BLaER1 treated with 17β-estradiol and CSF1 and Interleukin-3, amounts not matched to agents 10 nM and 100 nM (cell line): ENCODE measurements around the gene RWDD4.

Experiments used
- H3K27ac ChIP-seq, 11 experiments: shearing (Covaris generic); formaldehyde crosslinking; 2 replicates each; pipeline ENCODE4 v1.8.1; 2022
- H3K27me3 ChIP-seq, 11 experiments: shearing (Covaris generic); formaldehyde crosslinking; 2 replicates each; pipeline ENCODE4 v1.8.1; 2022
- H3K36me3 ChIP-seq, 11 experiments: shearing (Covaris generic); formaldehyde crosslinking; 2 replicates each; pipeline ENCODE4 v1.8.1; 2022
- H3K4me1 ChIP-seq, 10 experiments: shearing (Covaris generic); formaldehyde crosslinking; 2 replicates each; pipeline ENCODE4 v1.8.1; 2022
- H3K4me2 ChIP-seq, 11 experiments: shearing (Covaris generic); formaldehyde crosslinking; 2 replicates each; pipeline ENCODE4 v1.8.1; 2022
- H3K4me3 ChIP-seq, 10 experiments: shearing (Covaris generic); formaldehyde crosslinking; 2 replicates each; pipeline ENCODE4 v1.8.1; 2022
- H3K9ac ChIP-seq, 11 experiments: shearing (Covaris generic); formaldehyde crosslinking; 2 replicates each; pipeline ENCODE4 v1.8.1; 2022
- H3K9me3 ChIP-seq, 11 experiments: shearing (Covaris generic); formaldehyde crosslinking; replicated peaks in 1 of 11; 2 replicates each; pipeline ENCODE4 v1.8.1; 2022
- H4K20me1 ChIP-seq, 11 experiments: shearing (Covaris generic); formaldehyde crosslinking; 2 replicates each; pipeline ENCODE4 v1.8.1; 2022
- Cebpa-rat ChIP-seq, 11 experiments: shearing (Covaris generic); IDR thresholded peaks; 2 replicates each; pipeline ENCODE4 v1.8.1; 2022

RWDD4 gene

DNA sequence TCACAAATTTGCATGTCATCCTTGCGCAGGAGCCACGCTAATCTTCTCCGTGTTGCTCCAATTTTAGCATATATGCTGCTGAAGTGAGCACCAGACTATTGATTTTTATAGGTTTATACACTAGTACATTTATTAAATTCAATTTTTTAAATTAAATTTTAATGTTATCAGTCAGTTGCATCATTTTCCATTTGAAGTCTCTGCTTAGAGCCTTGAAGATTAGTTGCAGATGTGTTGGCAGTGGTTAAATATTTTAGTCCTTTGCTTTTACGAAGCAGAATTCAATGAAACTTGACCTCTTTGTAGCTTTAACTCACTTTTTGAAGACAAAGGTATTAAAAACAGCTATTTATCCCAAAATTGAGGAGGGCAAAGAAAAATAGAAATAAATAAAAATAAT lies 16.6 kb upstream of the RWDD4 start:
- no peak overlapping the region for H3K4me2 ChIP-seq
- peaks cover 0 to 3% (median 0%) of the 10 kb centered on the region in 10 experiments; a peak in 1 of 20 replicates for H3K4me1 ChIP-seq
- no peak for TF ChIP-seq Cebpa-rat (IDR thresholded peaks at IDR 0.05)
- H3K4me3 ChIP-seq: no peak overlapping the region
- peaks cover 0 to 10% (median 0%) of the 10 kb centered on the region in 11 experiments; a peak in 3 of 22 replicates for H4K20me1 ChIP-seq
- H3K9me3 ChIP-seq: no peaks in the 10 kb centered on the region
- H3K9ac ChIP-seq: no peak overlapping the region
- no peaks in the 10 kb centered on the region for H3K27me3 ChIP-seq
- H3K36me3 ChIP-seq: peaks cover 82 to 100% (median 91%) of the 10 kb centered on the region in 11 experiments
- H3K27ac ChIP-seq: no peak overlapping the region

DNA sequence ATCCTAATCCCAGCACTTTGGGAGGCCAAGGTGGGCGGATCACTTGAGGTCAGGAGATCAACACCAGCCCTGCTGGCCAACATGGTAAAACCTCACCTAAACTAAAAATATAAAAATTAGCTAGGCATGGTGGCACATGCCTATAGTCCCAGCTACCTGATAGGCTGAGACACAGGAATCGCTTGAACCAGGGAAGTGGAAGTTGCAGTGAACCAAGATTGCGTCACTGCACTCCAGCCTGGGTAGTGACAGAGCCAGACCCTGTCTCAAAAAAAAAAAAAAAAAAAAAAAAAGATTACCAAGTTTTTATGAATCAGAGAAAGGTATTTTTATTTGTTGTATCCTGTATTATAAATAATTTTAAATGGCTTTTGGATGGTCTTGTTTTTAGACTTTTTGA lies 15.2 kb upstream of the RWDD4 start:
- peaks cover 0 to 3% (median 0%) of the 10 kb centered on the region in 10 experiments; a peak in 1 of 20 replicates for H3K4me1 ChIP-seq
- peaks cover 82 to 100% (median 91%) of the 10 kb centered on the region in 11 experiments for H3K36me3 ChIP-seq
- H3K27ac ChIP-seq: no peak overlapping the region
- no peak overlapping the region for H3K4me2 ChIP-seq
- H3K4me3 ChIP-seq: no peak overlapping the region
- no peaks in the 10 kb centered on the region for H3K27me3 ChIP-seq
- peaks cover 0 to 10% (median 0%) of the 10 kb centered on the region in 11 experiments; a peak in 5 of 22 replicates for H4K20me1 ChIP-seq
- no peak for TF ChIP-seq Cebpa-rat (IDR thresholded peaks at IDR 0.05)
- H3K9me3 ChIP-seq: no peaks in the 10 kb centered on the region
- H3K9ac ChIP-seq: no peak overlapping the region

DNA sequence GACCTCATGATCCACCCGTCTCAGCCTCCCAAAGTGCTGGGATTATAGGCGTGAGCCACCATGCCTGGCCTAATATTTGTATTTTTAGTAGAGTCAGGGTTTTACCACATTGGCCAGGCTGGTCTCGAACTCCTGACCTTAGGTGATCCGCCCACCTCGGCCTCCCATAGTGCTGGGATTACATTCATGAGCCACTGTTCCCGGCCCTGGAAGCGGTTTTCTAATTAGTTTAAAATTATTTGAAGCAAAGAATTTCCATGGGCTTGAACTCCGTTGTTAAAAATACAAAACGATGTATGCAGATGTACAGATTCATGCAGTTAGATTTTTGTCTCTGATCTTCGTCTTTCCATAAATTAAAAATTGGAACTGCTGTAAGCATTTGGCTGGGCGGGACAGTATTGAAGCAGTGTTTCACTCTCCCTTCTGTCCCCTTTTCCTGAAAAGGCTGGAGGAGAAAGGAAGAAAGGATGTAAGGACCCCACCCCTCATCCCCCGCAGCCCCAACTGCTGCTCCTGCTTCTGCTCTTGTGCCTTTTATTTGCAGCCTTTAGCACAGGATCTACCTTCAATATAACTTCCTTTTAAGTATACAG lies 12.1 kb upstream of the RWDD4 start:
- TF ChIP-seq Cebpa-rat (IDR thresholded peaks at IDR 0.05): no peak
- Histone ChIP-seq H3K4me3 (no peak overlapping the region), H3K36me3 (peaks cover 80 to 100% (median 91%) of the 10 kb centered on the region in 11 experiments), H3K9ac (no peak overlapping the region), H4K20me1 (peaks cover 0 to 15% (median 6%) of the 10 kb centered on the region in 11 experiments; a peak in 11 of 22 replicates), H3K27me3 (no peaks in the 10 kb centered on the region), H3K27ac (no peak overlapping the region), H3K9me3 (no peaks in the 10 kb centered on the region), H3K4me2 (no peak overlapping the region), H3K4me1 (peaks cover 0 to 3% (median 0%) of the 10 kb centered on the region in 10 experiments; a peak in 1 of 20 replicates)

DNA sequence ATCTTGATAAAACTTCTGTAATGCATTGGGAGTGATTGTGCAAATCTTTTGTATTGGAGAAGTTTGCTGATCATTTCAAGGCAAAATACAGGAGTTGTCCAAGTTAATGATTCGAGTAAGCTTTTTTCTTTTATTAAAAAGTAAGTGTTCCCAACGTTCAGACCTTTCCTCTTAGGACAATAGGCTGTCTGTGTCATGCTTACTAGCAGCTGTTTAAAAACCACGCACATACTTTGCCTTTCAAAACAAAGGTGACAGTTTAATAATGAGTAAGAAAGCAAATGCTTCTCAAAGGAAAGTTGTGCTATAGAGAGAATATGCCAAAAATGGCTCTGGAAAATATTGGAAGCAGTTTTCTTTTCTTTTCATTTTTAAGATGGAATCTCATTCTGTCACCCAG lies 11.3 kb upstream of the RWDD4 start:
- Histone ChIP-seq H3K27me3 (no peaks in the 10 kb centered on the region), H3K4me1 (peaks cover 0 to 3% (median 0%) of the 10 kb centered on the region in 10 experiments; a peak in 1 of 20 replicates), H3K27ac (no peak overlapping the region), H4K20me1 (peaks cover 0 to 24% (median 12%) of the 10 kb centered on the region in 11 experiments; a peak in 13 of 22 replicates), H3K4me3 (no peak overlapping the region), H3K9me3 (no peaks in the 10 kb centered on the region), H3K9ac (no peak overlapping the region), H3K36me3 (peaks cover 80 to 100% (median 91%) of the 10 kb centered on the region in 11 experiments), H3K4me2 (no peak overlapping the region)
- TF ChIP-seq Cebpa-rat (IDR thresholded peaks at IDR 0.05): no peak

DNA sequence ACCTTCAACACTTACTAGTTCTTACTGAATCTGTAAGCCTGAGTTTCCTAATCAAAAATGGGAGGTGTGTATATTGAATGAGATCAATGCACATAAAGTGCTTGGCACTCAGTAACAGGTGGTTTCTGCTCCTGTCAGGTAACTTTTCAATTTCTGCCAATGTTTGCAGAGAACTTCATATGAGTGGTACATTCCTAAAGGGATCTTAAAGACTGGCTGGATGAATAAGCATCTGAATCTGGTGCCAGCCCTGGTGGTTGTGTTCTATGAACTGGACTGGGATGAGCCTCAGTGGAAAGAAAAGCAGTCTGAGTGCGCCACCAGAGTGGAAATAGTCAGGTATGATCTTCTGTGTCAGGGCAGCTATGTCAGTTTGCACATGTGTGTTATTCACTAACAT lies 7.1 kb upstream of the RWDD4 start:
- Histone ChIP-seq H3K27me3 (no peaks in the 10 kb centered on the region), H3K27ac (no peak overlapping the region), H3K4me1 (peaks cover 0 to 9% (median under 1%) of the 10 kb centered on the region in 10 experiments; a peak in 6 of 20 replicates), H3K4me2 (no peak overlapping the region), H3K9ac (no peak overlapping the region), H4K20me1 (peaks cover 4 to 37% (median 22%) of the 10 kb centered on the region in 11 experiments; a peak in 14 of 22 replicates), H3K36me3 (peaks cover 73 to 88% (median 77%) of the 10 kb centered on the region in 11 experiments), H3K4me3 (no peak overlapping the region), H3K9me3 (no peaks in the 10 kb centered on the region)
- no peak for TF ChIP-seq Cebpa-rat (IDR thresholded peaks at IDR 0.05)

DNA sequence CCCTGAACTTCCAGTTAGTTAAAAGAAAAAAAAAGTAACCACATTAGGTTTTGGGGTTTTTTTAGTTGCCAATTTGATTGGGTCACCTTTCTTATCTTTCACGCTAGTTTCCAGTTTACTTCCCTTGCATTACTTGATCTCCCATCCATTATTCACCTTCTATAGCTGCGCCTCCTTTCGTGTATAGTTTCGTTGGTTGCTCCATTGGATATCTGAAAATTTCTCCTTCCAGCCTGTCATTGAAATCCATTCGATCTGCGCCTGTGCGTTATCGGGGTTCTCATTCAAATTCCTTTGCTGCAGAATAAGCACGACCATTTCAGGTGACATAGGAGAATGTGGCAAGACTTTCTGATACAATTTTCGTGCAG lies 872 bp upstream of the RWDD4 start:
- Histone ChIP-seq H3K9ac (peak overlapping the region; percentile 89 to 96 (median 93)), H3K36me3 (peaks cover 15 to 44% (median 29%) of the 10 kb centered on the region in 11 experiments), H3K4me1 (peaks cover 24 to 33% (median 26%) of the 10 kb centered on the region in 10 experiments), H3K4me2 (peak overlapping the region; percentile 79 to 99 (median 89)), H3K4me3 (peak overlapping the region; percentile 73 to 92 (median 86)), H4K20me1 (peaks cover 0 to 22% (median 6%) of the 10 kb centered on the region in 11 experiments; a peak in 9 of 22 replicates), H3K9me3 (no peaks in the 10 kb centered on the region), H3K27me3 (no peaks in the 10 kb centered on the region), H3K27ac (peak overlapping the region; percentile 77 to 97 (median 92))
- no peak for TF ChIP-seq Cebpa-rat (IDR thresholded peaks at IDR 0.05)

DNA sequence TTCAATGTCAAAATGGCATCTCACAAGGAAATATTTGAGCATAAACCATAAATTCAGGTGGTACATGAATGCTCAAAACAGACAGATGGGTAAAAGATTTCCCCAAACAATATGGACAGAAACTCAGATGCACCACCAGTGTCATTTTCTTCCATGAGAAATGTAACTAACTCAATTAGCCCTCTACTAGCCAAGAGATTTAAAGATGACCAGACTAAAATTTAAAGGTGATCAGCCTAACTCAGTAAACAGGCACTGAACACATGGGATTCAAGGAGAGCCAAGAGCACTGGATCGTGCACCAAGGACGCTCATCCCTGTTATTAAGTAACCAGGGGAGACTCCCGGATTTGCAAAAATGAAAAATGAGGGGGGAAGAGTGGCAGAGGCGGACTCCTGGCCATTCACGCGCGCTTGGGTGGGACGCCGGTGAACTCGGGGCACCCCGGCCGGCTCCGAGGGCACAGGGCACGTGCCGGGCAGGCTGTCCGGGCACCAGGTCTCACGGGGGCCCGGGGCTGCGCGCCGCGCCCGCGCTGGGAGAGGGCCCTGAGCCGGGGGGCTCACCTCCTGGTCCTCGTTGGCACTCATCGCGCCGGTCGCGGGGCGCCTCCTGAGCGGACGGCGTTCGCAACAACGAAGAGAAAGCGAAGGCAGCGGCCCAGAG lies 490 bp downstream of the RWDD4 start:
- H3K4me1 ChIP-seq: peaks cover 24 to 33% (median 26%) of the 10 kb centered on the region in 10 experiments
- peak overlapping the region; percentile 89 to 96 (median 93) for H3K9ac ChIP-seq
- no peaks in the 10 kb centered on the region for H3K27me3 ChIP-seq
- peaks cover 0 to 13% (median 4%) of the 10 kb centered on the region in 11 experiments; a peak in 8 of 22 replicates for H4K20me1 ChIP-seq
- H3K4me3 ChIP-seq: peak overlapping the region; percentile 73 to 92 (median 86)
- H3K27ac ChIP-seq: peak overlapping the region; percentile 77 to 97 (median 92)
- peaks cover 14 to 45% (median 28%) of the 10 kb centered on the region in 11 experiments; a peak in 21 of 22 replicates for H3K36me3 ChIP-seq
- TF ChIP-seq Cebpa-rat (IDR thresholded peaks at IDR 0.05): no peak
- H3K4me2 ChIP-seq: peak overlapping the region; percentile 81 to 96 (median 89)
- H3K9me3 ChIP-seq: no peaks in the 10 kb centered on the region

DNA sequence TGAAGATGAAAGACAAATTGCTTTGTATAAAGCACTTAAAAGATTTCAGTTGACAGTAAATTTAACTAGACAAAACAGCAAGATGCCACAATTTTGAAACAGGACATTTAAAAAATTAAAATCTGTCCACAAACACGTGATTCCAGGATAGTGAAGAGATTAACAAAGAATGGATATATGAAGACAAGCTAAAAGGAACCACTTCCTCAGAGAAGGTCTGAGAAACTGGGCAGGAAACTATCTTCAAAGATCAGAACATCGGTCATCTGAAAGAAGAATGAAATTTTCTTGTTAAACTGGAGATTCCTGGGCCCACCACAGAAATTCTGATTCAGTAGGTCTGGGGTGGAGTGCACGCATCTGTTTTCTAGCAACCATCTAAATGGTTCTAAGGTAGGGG lies 1.4 kb downstream of the RWDD4 start:
- Histone ChIP-seq H4K20me1 (peaks cover 0 to 8% (median 4%) of the 10 kb centered on the region in 11 experiments; a peak in 7 of 22 replicates), H3K4me1 (peaks cover 24 to 33% (median 26%) of the 10 kb centered on the region in 10 experiments), H3K9ac (peak overlapping the region; percentile 89 to 96 (median 93); a peak in 20 of 22 replicates), H3K4me3 (peak overlapping the region; percentile 73 to 92 (median 86); a peak in 19 of 20 replicates), H3K9me3 (no peaks in the 10 kb centered on the region), H3K36me3 (peaks cover 21 to 47% (median 36%) of the 10 kb centered on the region in 11 experiments), H3K4me2 (peak overlapping the region; percentile 81 to 96 (median 89)), H3K27me3 (no peaks in the 10 kb centered on the region), H3K27ac (peak overlapping the region in 3 of 11 experiments; percentile 92 to 97 (median 96); a peak in 2 of 22 replicates)
- no peak for TF ChIP-seq Cebpa-rat (IDR thresholded peaks at IDR 0.05)

DNA sequence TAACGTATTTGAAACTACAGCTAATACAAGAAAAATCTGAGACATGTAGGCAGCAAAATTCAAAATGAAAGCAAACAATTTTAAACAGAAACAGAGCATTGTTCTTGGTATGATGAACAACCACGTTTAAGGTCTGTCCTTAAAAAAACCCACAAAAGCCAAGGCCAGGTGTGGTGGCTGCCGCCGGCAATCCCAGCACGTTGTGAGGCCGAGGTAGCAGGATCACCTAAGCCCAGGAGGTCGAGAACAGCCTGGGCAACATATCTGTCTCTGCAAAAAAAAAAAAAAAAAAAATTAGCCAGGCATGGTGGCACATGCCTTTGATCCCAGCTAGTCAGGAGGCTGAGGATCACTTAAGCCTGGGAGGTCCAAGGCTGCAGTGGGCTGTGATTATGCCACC lies 13.7 kb downstream of the RWDD4 start:
- peaks cover 77 to 91% (median 88%) of the 10 kb centered on the region in 11 experiments for H3K36me3 ChIP-seq
- H3K9ac ChIP-seq: no peak overlapping the region
- peaks cover 0 to 4% (median 0%) of the 10 kb centered on the region in 11 experiments; a peak in 1 of 22 replicates for H4K20me1 ChIP-seq
- H3K27ac ChIP-seq: no peak overlapping the region
- TF ChIP-seq Cebpa-rat (IDR thresholded peaks at IDR 0.05): no peak
- H3K27me3 ChIP-seq: no peaks in the 10 kb centered on the region
- H3K9me3 ChIP-seq: peaks cover 0 to 6% (median 5%) of the 10 kb centered on the region in 11 experiments; a peak in 4 of 22 replicates
- H3K4me3 ChIP-seq: no peak overlapping the region
- H3K4me1 ChIP-seq: no peaks in the 10 kb centered on the region
- no peak overlapping the region for H3K4me2 ChIP-seq
